Measurements from ENCODE around the gene HTRA3.

HTRA3 gene

GRCh38 chr4:8280158-8280875, 10.8 kb downstream of the HTRA3 start:
- Histone ChIP-seq H3K36me3 (no peaks in the 10 kb centered on the region), H3K9me3 (no peaks in the 10 kb centered on the region), H3K4me3 (no peak overlapping the region), H3K27ac (no peak overlapping the region), H3K27me3 (peaks cover 0 to 24% of the 10 kb centered on the region in 2 donors), H3K4me1 (peaks cover 0 to 17% (median 3%) of the 10 kb centered on the region in 4 donors)
- TF ChIP-seq, protein P1, sequence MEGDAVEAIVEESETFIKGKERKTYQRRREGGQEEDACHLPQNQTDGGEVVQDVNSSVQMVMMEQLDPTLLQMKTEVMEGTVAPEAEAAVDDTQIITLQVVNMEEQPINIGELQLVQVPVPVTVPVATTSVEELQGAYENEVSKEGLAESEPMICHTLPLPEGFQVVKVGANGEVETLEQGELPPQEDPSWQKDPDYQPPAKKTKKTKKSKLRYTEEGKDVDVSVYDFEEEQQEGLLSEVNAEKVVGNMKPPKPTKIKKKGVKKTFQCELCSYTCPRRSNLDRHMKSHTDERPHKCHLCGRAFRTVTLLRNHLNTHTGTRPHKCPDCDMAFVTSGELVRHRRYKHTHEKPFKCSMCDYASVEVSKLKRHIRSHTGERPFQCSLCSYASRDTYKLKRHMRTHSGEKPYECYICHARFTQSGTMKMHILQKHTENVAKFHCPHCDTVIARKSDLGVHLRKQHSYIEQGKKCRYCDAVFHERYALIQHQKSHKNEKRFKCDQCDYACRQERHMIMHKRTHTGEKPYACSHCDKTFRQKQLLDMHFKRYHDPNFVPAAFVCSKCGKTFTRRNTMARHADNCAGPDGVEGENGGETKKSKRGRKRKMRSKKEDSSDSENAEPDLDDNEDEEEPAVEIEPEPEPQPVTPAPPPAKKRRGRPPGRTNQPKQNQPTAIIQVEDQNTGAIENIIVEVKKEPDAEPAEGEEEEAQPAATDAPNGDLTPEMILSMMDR (IDR thresholded peaks at IDR 0.05): no peak
- intact Hi-C loops (cut with DNase I; ENCODE audit: low total_unique reads): no loop called here
- DNase-seq: no peak

DNA sequence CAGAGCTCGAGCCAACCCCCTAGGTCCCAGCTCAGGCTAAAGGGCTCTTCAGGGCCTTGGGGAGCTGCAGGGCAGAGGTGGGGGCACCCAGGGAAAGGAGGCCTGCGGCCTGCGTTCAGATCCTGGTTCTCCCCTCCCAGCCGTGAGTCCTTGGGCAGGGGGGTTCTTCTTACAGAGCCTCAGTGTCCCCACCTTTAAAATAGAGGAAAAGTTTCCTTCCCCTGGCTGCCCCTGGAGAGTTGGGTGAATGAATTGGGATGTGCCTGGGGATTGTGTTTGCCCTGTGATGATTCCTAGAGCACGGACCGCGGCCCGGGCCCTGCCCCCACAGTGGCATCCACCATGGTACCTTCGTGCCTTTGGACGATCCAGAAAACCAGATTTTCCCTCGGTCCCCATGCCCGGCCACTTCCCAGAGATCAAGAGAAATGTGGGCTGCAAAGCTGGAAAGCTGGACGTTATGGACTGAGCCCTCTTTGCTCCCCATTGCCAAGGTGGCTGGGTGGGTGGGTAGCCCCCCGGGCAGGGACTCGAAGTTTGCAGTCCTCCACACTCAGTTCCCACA, 11.4 kb downstream of the HTRA3 start:
- intact Hi-C loops (cut with DNase I; ENCODE audit: low total_unique reads): no loop called here
- Histone ChIP-seq H3K9me3 (no peaks in the 10 kb centered on the region), H3K4me3 (no peak overlapping the region), H3K27me3 (peaks cover 0 to 24% of the 10 kb centered on the region in 2 donors), H3K27ac (no peak overlapping the region), H3K36me3 (no peaks in the 10 kb centered on the region), H3K4me1 (peaks cover 0 to 14% (median 2%) of the 10 kb centered on the region in 4 donors)
- TF ChIP-seq, protein P1 (IDR thresholded peaks at IDR 0.05): no peak
- DNase-seq: no peak

DNA sequence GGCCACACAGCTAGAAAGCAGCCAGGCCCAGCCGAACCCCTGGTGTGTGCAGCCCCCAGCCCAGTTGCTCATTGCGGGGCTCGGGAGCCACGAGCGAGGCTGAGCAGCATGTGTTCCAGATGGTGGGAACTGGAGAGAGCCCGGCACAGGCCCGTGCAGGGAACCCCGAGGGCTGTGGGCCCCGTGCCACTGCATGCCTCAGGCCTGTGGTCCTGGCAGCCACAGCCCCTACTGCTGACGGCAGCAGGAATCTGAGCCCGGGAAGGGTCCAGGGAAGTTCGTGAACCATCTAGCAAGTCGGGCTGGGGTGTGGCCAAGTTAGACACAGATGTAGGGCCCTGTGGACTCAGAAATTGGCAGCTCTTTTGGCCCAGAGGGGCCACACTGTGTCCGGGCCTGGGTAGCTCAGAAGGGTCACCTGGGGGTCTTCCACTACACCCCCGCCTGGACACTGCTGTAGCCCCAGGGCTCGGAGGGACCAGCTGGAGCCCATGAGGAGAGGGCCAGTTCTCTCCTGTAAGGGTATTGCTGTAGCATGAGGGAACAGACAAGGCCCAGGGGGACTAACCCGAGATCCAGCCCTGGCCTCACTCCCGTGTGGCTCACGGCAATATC, 12.1 kb downstream of the HTRA3 start:
- intact Hi-C loops (cut with DNase I; ENCODE audit: low total_unique reads): no loop called here
- DNase-seq: peak; percentile 49 to 78
- TF ChIP-seq, protein P1 (IDR thresholded peaks at IDR 0.05): no peak
- Histone ChIP-seq H3K27ac (no peak overlapping the region), H3K36me3 (no peaks in the 10 kb centered on the region), H3K4me1 (peaks cover 0 to 7% (median 2%) of the 10 kb centered on the region in 4 donors), H3K27me3 (peaks cover 0 to 24% of the 10 kb centered on the region in 2 donors), H3K9me3 (no peaks in the 10 kb centered on the region), H3K4me3 (no peak overlapping the region)

GRCh38 chr4:8282134-8282641, 12.6 kb downstream of the HTRA3 start:
- H3K9me3 ChIP-seq: no peaks in the 10 kb centered on the region
- H3K27ac ChIP-seq: no peak overlapping the region

GRCh38 chr4:8282742-8283141, 13.2 kb downstream of the HTRA3 start:
- TF ChIP-seq, protein P1 (IDR thresholded peaks at IDR 0.05): no peak
- H3K27ac ChIP-seq: no peak overlapping the region
- no peaks in the 10 kb centered on the region for H3K36me3 ChIP-seq
- peaks cover 0 to 4% (median 1%) of the 10 kb centered on the region in 4 donors for H3K4me1 ChIP-seq
- intact Hi-C loops (cut with DNase I; ENCODE audit: low total_unique reads): no loop called here
- H3K27me3 ChIP-seq: peaks cover 0 to 24% of the 10 kb centered on the region in 2 donors
- no peaks in the 10 kb centered on the region for H3K9me3 ChIP-seq
- H3K4me3 ChIP-seq: no peak overlapping the region
- no peak for DNase-seq

More at GRCh38 chr4:8282134-8282641, 12.6 kb downstream of the HTRA3 start:
- Histone ChIP-seq H3K4me1 (peaks cover 0 to 4% (median 1%) of the 10 kb centered on the region in 4 donors), H3K36me3 (no peaks in the 10 kb centered on the region), H3K27me3 (peaks cover 0 to 24% of the 10 kb centered on the region in 2 donors), H3K4me3 (no peak overlapping the region)
- DNase-seq: no peak
- TF ChIP-seq, protein P1 (IDR thresholded peaks at IDR 0.05): no peak
- intact Hi-C loops (cut with DNase I; ENCODE audit: low total_unique reads): no loop called here

Measured in tibial artery (tissue), 4 donors.